Stimulated activated CD4-positive, alpha-beta T cell treated with anti-CD3 and anti-CD28 coated beads, Interleukin-4, amount 100 ng/mL, for 24 hours (primary cell): Measurements from ENCODE around the gene SLC25A52.
"Not testable (repeated sequence)": the region's sequence is repeated elsewhere in the genome, so short reads cannot be mapped to it uniquely, and the experiment has no call there.

Experiments
- DNase-seq: peaks from one replicate; pipeline ENCODE4 v3.0.0-alpha.2; 2020

Gene SLC25A52

GRCh38 chr18:31739651-31740050, 21.0 kb downstream of the SLC25A52 start:
- no peak for DNase-seq

- no peak for DNase-seq
Observed at GRCh38 chr18:31738460-31739407, 21.9 kb downstream of the SLC25A52 start.

GRCh38 chr18:31736630-31737029, 24.1 kb downstream of the SLC25A52 start:
- DNase-seq = no peak

GRCh38 chr18:31731628-31732027, 29.1 kb downstream of the SLC25A52 start:
- DNase-seq = no peak

- DNase-seq = not testable (repeated sequence)
Observed at GRCh38 chr18:31729196-31729595, 31.5 kb downstream of the SLC25A52 start.

- no peak for DNase-seq
Observed at GRCh38 chr18:31723990-31724711, 36.5 kb downstream of the SLC25A52 start.

GRCh38 chr18:31723639-31723989, 37.1 kb downstream of the SLC25A52 start:
- no peak for DNase-seq

GRCh38 chr18:31722369-31722957, 38.2 kb downstream of the SLC25A52 start:
- DNase-seq = peak; percentile 79

GRCh38 chr18:31721601-31722000, 39.1 kb downstream of the SLC25A52 start:
- DNase-seq = no peak

GRCh38 chr18:31720867-31721266, 39.8 kb downstream of the SLC25A52 start:
- DNase-seq = no peak

GRCh38 chr18:31719363-31720006, 41.2 kb downstream of the SLC25A52 start:
- no peak for DNase-seq

GRCh38 chr18:31718386-31718785, 42.3 kb downstream of the SLC25A52 start:
- no peak for DNase-seq

- no peak for DNase-seq
Observed at GRCh38 chr18:31716362-31716761, 44.3 kb downstream of the SLC25A52 start.

GRCh38 chr18:31711365-31712172, 49.1 kb downstream of the SLC25A52 start:
- no peak for DNase-seq

GRCh38 chr18:31710826-31711225, 49.9 kb downstream of the SLC25A52 start:
- DNase-seq = no peak
